T-helper 2 cell (primary cell): ENCODE results near the gene MFSD11.
"Not testable (repeated sequence)": the region's sequence is repeated elsewhere in the genome, so short reads cannot be mapped to it uniquely, and the experiment has no call there.

ENCODE experiments used
- DNase-seq, 5 experiments: peaks; one replicate each; pipeline versions ENCODE4 v3.0.0 to v3.0.0-alpha.2; 2012 to 2022
- total RNA-seq, 2 donors: gene quantifications; one replicate each; lab custom pipeline; 2026; lab: John Stamatoyannopoulos, UW

The MFSD11 gene
- 32.3 to 53.3 reads per million in 2 donors for total RNA-seq

- peak; percentile 85 to 97 (median 89) for DNase-seq
Measured at GRCh38 chr17:76737676-76738467, at the start of gene MFSD11. TSS of gene MFSD11 (plus strand) at chr17:76738119. CDS start at chr17:76738353, 234 bp downstream.

GRCh38 chr17:76688165-76688622 lies 49.7 kb upstream of the MFSD11 start:
- no peak for DNase-seq

- no peak for DNase-seq
Measured at GRCh38 chr17:76689859-76690258, 48.1 kb upstream of the MFSD11 start.

- DNase-seq = no peak
Measured at GRCh38 chr17:76690596-76691280, 47.2 kb upstream of the MFSD11 start.

- no peak for DNase-seq
Measured at GRCh38 chr17:76691379-76692191, 46.3 kb upstream of the MFSD11 start.

GRCh38 chr17:76695059-76695831 lies 42.7 kb upstream of the MFSD11 start:
- no peak for DNase-seq

- peak in 1 of 5 experiments; percentile 13 for DNase-seq
Measured at GRCh38 chr17:76696763-76697701, 40.9 kb upstream of the MFSD11 start.

- no peak for DNase-seq
Measured at GRCh38 chr17:76697702-76698465, 40.0 kb upstream of the MFSD11 start.

- not testable (repeated sequence) for DNase-seq
Measured at GRCh38 chr17:76698466-76698977, 39.4 kb upstream of the MFSD11 start.

- no peak for DNase-seq
Measured at GRCh38 chr17:76700270-76700616, 37.7 kb upstream of the MFSD11 start.

- DNase-seq = peak in 1 of 5 experiments; percentile 49
Measured at GRCh38 chr17:76700617-76701470, 37.1 kb upstream of the MFSD11 start.

- DNase-seq = no peak
Measured at GRCh38 chr17:76701471-76701967, 36.4 kb upstream of the MFSD11 start.

- no peak for DNase-seq
Measured at GRCh38 chr17:76702076-76702475, 35.8 kb upstream of the MFSD11 start.

GRCh38 chr17:76702941-76703637 lies 34.8 kb upstream of the MFSD11 start:
- DNase-seq = no peak

GRCh38 chr17:76704805-76705204 lies 33.1 kb upstream of the MFSD11 start:
- DNase-seq = no peak

- DNase-seq = no peak
Measured at GRCh38 chr17:76706817-76707216, 31.1 kb upstream of the MFSD11 start.

GRCh38 chr17:76707985-76708807 lies 29.7 kb upstream of the MFSD11 start:
- no peak for DNase-seq
